Measurements from ENCODE around the gene GOLPH3L.
A peak's percentile ranks its signal among the peaks of the same experiment; 100 is the strongest.
"Not testable (repeated sequence)": the region's sequence is repeated elsewhere in the genome, so short reads cannot be mapped to it uniquely, and the experiment has no call there.

GOLPH3L gene

GRCh38 chr1:150696995-150697927 lies at the start of gene GOLPH3L:
GOLPH3L (minus strand) TSS chr1:150697154; CDS start chr1:150694838, 2,316 bp downstream.
- peaks cover 25 to 33% (median 28%) of the 10 kb centered on the region in 11 experiments for H3K36me3 ChIP-seq
- peak within 1 kb of the TSS; percentile 68 to 83 (median 75) for H3K9ac ChIP-seq
- H3K4me3 ChIP-seq, result peak within 1 kb of the TSS; percentile 67 to 90 (median 80)
- no peaks in the 10 kb centered on the region for H4K20me1 ChIP-seq
- H3K4me2 ChIP-seq, result peak within 1 kb of the TSS; percentile 68 to 82 (median 79)
- peak within 1 kb of the TSS in 10 of 11 experiments; percentile 42 to 84 (median 60); a peak in 16 of 22 replicates for H3K27ac ChIP-seq
- H3K9me3 ChIP-seq (replicated peaks in 1 of 11), result no peaks in the 10 kb centered on the region
- no peak for TF ChIP-seq Cebpa-rat (IDR thresholded peaks at IDR 0.05)
- H3K4me1 ChIP-seq, result peaks cover 6 to 20% (median 13%) of the 10 kb centered on the region in 10 experiments; a peak in 18 of 20 replicates
- no peaks in the 10 kb centered on the region for H3K27me3 ChIP-seq

GRCh38 chr1:150730130-150730721 lies 33.3 kb upstream of the GOLPH3L start:
- TF ChIP-seq Cebpa-rat (IDR thresholded peaks at IDR 0.05), result no peak
- no peak overlapping the region for H3K4me2 ChIP-seq

GRCh38 chr1:150724336-150724735 lies 27.4 kb upstream of the GOLPH3L start:
- no peak overlapping the region for H3K27ac ChIP-seq
- H3K9ac ChIP-seq, result no peak overlapping the region
- no peak overlapping the region for H3K4me3 ChIP-seq
- peaks cover 0 to 8% (median 0%) of the 10 kb centered on the region in 11 experiments; a peak in 3 of 22 replicates for H3K36me3 ChIP-seq
- H3K4me1 ChIP-seq, result no peaks in the 10 kb centered on the region
- TF ChIP-seq Cebpa-rat (IDR thresholded peaks at IDR 0.05), result no peak
- H3K4me2 ChIP-seq, result no peak overlapping the region
- no peaks in the 10 kb centered on the region for H4K20me1 ChIP-seq
- H3K9me3 ChIP-seq (replicated peaks in 1 of 11), result peaks cover 19 to 38% (median 28%) of the 10 kb centered on the region in 11 experiments; a peak in 19 of 22 replicates
- no peaks in the 10 kb centered on the region for H3K27me3 ChIP-seq

More at GRCh38 chr1:150730130-150730721, 33.3 kb upstream of the GOLPH3L start:
- Histone ChIP-seq H3K36me3 (peaks cover 0 to 52% (median 34%) of the 10 kb centered on the region in 11 experiments; a peak in 18 of 22 replicates), H4K20me1 (peaks cover 0 to 21% (median 0%) of the 10 kb centered on the region in 11 experiments; a peak in 2 of 22 replicates), H3K27me3 (no peaks in the 10 kb centered on the region), H3K4me1 (no peaks in the 10 kb centered on the region), H3K9ac (no peak overlapping the region), H3K27ac (no peak overlapping the region), H3K4me3 (no peak overlapping the region), H3K9me3 (replicated peaks in 1 of 11) (peaks cover 0 to 7% (median 4%) of the 10 kb centered on the region in 11 experiments; a peak in 3 of 22 replicates)

GRCh38 chr1:150720703-150721102 lies 23.7 kb upstream of the GOLPH3L start, which contains the start of gene HORMAD1:
HORMAD1 (minus strand) TSS chr1:150720895; CDS start chr1:150719505, 1,390 bp downstream.
- H3K4me1 ChIP-seq, result no peaks in the 10 kb centered on the region
- H3K4me2 ChIP-seq, result no peak within 1 kb of the TSS
- H3K4me3 ChIP-seq, result no peak within 1 kb of the TSS
- H3K9ac ChIP-seq, result no peak within 1 kb of the TSS
- TF ChIP-seq Cebpa-rat (IDR thresholded peaks at IDR 0.05), result no peak
- H4K20me1 ChIP-seq, result no peaks in the 10 kb centered on the region
- no peak within 1 kb of the TSS for H3K27ac ChIP-seq
- no peaks in the 10 kb centered on the region for H3K27me3 ChIP-seq
- peaks cover 0 to 8% (median 0%) of the 10 kb centered on the region in 11 experiments; a peak in 2 of 22 replicates for H3K36me3 ChIP-seq
- peaks cover 19 to 36% (median 27%) of the 10 kb centered on the region in 11 experiments; a peak in 19 of 22 replicates for H3K9me3 ChIP-seq (replicated peaks in 1 of 11)

GRCh38 chr1:150720098-150720497 lies 23.1 kb upstream of the GOLPH3L start:
- no peaks in the 10 kb centered on the region for H3K4me1 ChIP-seq
- TF ChIP-seq Cebpa-rat (IDR thresholded peaks at IDR 0.05), result no peak
- no peak overlapping the region for H3K27ac ChIP-seq
- H3K4me3 ChIP-seq, result no peak overlapping the region
- H4K20me1 ChIP-seq, result no peaks in the 10 kb centered on the region
- H3K4me2 ChIP-seq, result no peak overlapping the region
- no peaks in the 10 kb centered on the region for H3K27me3 ChIP-seq
- peaks cover 19 to 36% (median 27%) of the 10 kb centered on the region in 11 experiments; a peak in 19 of 22 replicates for H3K9me3 ChIP-seq (replicated peaks in 1 of 11)
- H3K36me3 ChIP-seq, result peaks cover 0 to 8% (median 0%) of the 10 kb centered on the region in 11 experiments; a peak in 2 of 22 replicates
- no peak overlapping the region for H3K9ac ChIP-seq

- H3K27me3 ChIP-seq, result no peaks in the 10 kb centered on the region
- H3K36me3 ChIP-seq, result no peaks in the 10 kb centered on the region
- no peak overlapping the region for H3K27ac ChIP-seq
- H3K4me2 ChIP-seq, result no peak overlapping the region
- no peaks in the 10 kb centered on the region for H4K20me1 ChIP-seq
- TF ChIP-seq Cebpa-rat (IDR thresholded peaks at IDR 0.05), result no peak
- no peak overlapping the region for H3K9ac ChIP-seq
- no peak overlapping the region for H3K4me3 ChIP-seq
- H3K4me1 ChIP-seq, result no peaks in the 10 kb centered on the region
- H3K9me3 ChIP-seq (replicated peaks in 1 of 11), result peaks cover 13 to 25% (median 18%) of the 10 kb centered on the region in 11 experiments; a peak in 19 of 22 replicates
These were observed 21.4 kb upstream of the GOLPH3L start for GRCh38 chr1:150718225-150718891.

GRCh38 chr1:150709031-150709430 lies 12.1 kb upstream of the GOLPH3L start:
- H3K36me3 ChIP-seq; H3K27me3 ChIP-seq; H3K4me1 ChIP-seq; H3K4me3 ChIP-seq; H4K20me1 ChIP-seq; H3K9me3 ChIP-seq (replicated peaks in 1 of 11); H3K4me2 ChIP-seq; H3K27ac ChIP-seq; H3K9ac ChIP-seq: not testable (repeated sequence)

- Histone ChIP-seq H3K36me3 (no peaks in the 10 kb centered on the region), H3K27ac (no peak overlapping the region), H3K9me3 (replicated peaks in 1 of 11) (no peaks in the 10 kb centered on the region), H3K4me1 (no peaks in the 10 kb centered on the region), H3K4me3 (no peak overlapping the region), H4K20me1 (no peaks in the 10 kb centered on the region), H3K27me3 (no peaks in the 10 kb centered on the region), H3K9ac (no peak overlapping the region), H3K4me2 (no peak overlapping the region)
- no peak for TF ChIP-seq Cebpa-rat (IDR thresholded peaks at IDR 0.05)
These were observed 11.6 kb upstream of the GOLPH3L start for GRCh38 chr1:150708595-150708994.

GRCh38 chr1:150706091-150706490 lies 9.1 kb upstream of the GOLPH3L start:
- no peak for TF ChIP-seq Cebpa-rat (IDR thresholded peaks at IDR 0.05)
- Histone ChIP-seq H3K9me3 (replicated peaks in 1 of 11) (no peaks in the 10 kb centered on the region), H3K27me3 (no peaks in the 10 kb centered on the region), H3K4me2 (no peak overlapping the region), H3K9ac (no peak overlapping the region), H3K4me3 (no peak overlapping the region), H3K27ac (no peak overlapping the region), H4K20me1 (no peaks in the 10 kb centered on the region), H3K36me3 (no peaks in the 10 kb centered on the region), H3K4me1 (no peaks in the 10 kb centered on the region)

Data from BLaER1 treated with 17β-estradiol and CSF1 and Interleukin-3, amounts not matched to agents 10 nM and 100 nM (cell line).